NCI-H748 treated with DMSO at 0.1 percent for 48 hours (cell line): ENCODE measurements around the gene SPRR2G.
"Not testable (repeated sequence)": the region's sequence is repeated elsewhere in the genome, so short reads cannot be mapped to it uniquely, and the experiment has no call there.

Experiments
- DNase-seq: peaks from one replicate; lab custom pipeline; 2025; lab: John Stamatoyannopoulos, UW

SPRR2G gene

DNA sequence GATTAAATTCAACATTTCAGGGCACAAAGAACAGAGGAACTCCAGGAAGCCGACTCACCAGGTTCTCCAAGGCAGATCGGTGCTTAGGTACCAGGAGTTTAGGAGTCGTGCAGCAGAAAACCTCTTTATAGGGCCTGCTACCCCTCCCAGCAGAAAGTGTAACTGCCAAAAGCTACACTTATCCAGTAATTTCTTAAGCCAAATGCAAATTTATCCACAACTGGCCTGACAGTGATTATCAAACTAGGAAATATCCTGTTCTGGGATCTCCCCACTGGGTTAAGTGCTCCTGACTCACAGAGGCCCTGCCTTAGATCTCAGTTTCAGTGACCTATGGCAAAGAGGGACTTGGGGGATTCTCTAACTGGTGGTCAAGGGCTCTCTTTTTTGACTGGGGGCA, 37.3 kb downstream of the SPRR2G start, which contains the start of gene SPRR2F:
SPRR2F (minus strand) TSS at position 101 of the 400 bp plus-strand sequence. CDS start 783 bp downstream, outside the sequence.
- DNase-seq = no peak

- not testable (repeated sequence) for DNase-seq
Measured at GRCh38 chr1:153112454-153112853, 38.2 kb downstream of the SPRR2G start.

- no peak for DNase-seq
Measured at GRCh38 chr1:153100245-153100644, 50.4 kb downstream of the SPRR2G start.
